ENCODE results near the gene MTMR11. TPM values are rescaled to one million over a fixed set of nuclear protein-coding genes. Genes with fewer than 3 reads are reported as not detected.

Gene MTMR11
- total and polyA plus RNA-seq, 2 of the 13 experiments (the other 11 are each of a cell fraction or from before 2014, with no cell fraction given): 0.49 to 2.8 TPM

DNA sequence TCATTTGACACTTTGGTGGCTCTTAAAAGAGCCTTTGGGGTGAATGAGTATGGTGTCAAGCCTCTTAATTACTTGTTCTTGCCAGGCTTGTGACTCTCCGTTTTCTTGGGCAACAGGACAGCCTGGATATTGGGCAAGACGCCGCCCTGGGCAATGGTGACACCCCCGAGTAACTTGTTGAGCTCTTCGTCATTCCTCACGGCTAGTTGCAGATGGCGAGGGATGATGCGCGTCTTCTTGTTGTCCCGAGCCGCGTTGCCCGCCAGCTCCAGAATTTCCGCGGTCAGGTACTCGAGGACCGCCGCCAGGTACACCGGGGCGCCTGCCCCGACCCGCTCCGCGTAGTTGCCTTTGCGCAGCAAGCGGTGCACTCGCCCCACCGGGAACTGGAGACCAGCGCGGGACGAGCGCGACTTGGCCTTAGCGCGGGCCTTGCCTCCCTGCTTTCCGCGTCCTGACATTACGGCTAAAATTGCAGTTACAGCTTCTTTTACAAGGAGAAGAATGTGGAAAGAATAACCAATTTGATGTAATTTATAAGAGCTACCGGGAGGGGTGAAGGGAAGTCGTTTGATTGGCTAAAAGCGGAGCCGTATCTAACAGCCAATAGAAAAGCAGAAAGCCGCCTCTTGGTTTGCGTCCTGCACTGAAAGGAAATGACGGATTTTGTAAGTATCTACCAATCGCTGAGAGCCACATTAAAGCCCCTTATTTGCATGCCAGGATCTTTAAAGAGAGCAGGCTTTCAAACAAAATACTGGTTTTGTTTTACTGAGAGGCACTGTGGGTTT lies 49.0 kb downstream of the MTMR11 start (continued):
- TF ChIP-seq, protein P1, sequence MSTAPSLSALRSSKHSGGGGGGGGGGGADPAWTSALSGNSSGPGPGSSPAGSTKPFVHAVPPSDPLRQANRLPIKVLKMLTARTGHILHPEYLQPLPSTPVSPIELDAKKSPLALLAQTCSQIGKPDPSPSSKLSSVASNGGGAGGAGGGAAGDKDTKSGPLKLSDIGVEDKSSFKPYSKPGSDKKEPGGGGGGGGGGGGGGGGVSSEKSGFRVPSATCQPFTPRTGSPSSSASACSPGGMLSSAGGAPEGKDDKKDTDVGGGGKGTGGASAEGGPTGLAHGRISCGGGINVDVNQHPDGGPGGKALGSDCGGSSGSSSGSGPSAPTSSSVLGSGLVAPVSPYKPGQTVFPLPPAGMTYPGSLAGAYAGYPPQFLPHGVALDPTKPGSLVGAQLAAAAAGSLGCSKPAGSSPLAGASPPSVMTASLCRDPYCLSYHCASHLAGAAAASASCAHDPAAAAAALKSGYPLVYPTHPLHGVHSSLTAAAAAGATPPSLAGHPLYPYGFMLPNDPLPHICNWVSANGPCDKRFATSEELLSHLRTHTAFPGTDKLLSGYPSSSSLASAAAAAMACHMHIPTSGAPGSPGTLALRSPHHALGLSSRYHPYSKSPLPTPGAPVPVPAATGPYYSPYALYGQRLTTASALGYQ (CRISPR knock-in tag; IDR thresholded peaks at IDR 0.05): no peak; the same call in 1 of the 2 replicates
- TF ChIP-seq NCOA2 (CRISPR knock-in tag; IDR thresholded peaks at IDR 0.05) (no peak), KDM5B (CRISPR knock-in tag; IDR thresholded peaks at IDR 0.05; ENCODE audit: borderline replicate concordance) (0 out of 2 replicates have a peak, but pooled peaks have one; percentile 29), NR1H2 (CRISPR knock-in tag; IDR thresholded peaks at IDR 0.05; ENCODE audit: borderline replicate concordance, low read depth) (peak; percentile 53; the same call in 1 of the 2 replicates), FOXO1 (CRISPR knock-in tag; IDR thresholded peaks at IDR 0.05) (0 out of 2 replicates have a peak, but pooled peaks have one; percentile 39), ZNF512B (CRISPR knock-in tag; IDR thresholded peaks at IDR 0.05; ENCODE audit: borderline replicate concordance) (0 out of 2 replicates have a peak, but pooled peaks have one; percentile 16), ZC3H13 (CRISPR knock-in tag; IDR thresholded peaks at IDR 0.05) (no peak; the same call in 1 of the 2 replicates), ZEB1 (IDR thresholded peaks at IDR 0.05; ENCODE audit: insufficient replicate concordance, low read depth) (peak; percentile 39), SMC3 (IDR thresholded peaks at IDR 0.05; ENCODE audit: low read length) (no peak), ZSCAN5A (CRISPR knock-in tag; IDR thresholded peaks at IDR 0.05; ENCODE audit: borderline replicate concordance) (0 out of 2 replicates have a peak, but pooled peaks have one; percentile 58), ZFP1 (CRISPR knock-in tag; IDR thresholded peaks at IDR 0.05) (no peak)
- TF ChIP-seq, protein P2, sequence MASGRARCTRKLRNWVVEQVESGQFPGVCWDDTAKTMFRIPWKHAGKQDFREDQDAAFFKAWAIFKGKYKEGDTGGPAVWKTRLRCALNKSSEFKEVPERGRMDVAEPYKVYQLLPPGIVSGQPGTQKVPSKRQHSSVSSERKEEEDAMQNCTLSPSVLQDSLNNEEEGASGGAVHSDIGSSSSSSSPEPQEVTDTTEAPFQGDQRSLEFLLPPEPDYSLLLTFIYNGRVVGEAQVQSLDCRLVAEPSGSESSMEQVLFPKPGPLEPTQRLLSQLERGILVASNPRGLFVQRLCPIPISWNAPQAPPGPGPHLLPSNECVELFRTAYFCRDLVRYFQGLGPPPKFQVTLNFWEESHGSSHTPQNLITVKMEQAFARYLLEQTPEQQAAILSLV (CRISPR knock-in tag; IDR thresholded peaks at IDR 0.05; ENCODE audit: borderline replicate concordance): 0 out of 2 replicates have a peak, but pooled peaks have one; percentile 33
- TF ChIP-seq, protein P3, sequence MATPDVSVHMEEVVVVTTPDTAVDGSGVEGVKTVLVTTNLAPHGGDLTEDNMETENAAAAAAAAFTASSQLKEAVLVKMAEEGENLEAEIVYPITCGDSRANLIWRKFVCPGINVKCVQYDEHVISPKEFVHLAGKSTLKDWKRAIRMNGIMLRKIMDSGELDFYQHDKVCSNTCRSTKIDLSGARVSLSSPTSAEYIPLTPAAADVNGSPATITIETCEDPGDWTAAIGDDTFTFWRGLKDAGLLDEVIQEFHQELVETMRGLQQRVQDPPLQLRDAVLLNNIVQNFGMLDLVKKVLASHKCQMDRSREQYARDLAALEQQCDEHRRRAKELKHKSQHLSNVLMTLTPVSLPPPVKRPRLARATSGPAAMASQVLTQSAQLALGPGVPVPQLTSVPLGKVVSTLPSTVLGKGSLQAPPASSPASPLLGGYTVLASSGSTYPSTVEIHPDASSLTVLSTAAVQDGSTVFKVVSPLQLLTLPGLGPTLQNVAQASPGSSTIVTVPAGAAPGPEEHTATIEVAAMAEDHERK (CRISPR knock-in tag; IDR thresholded peaks at IDR 0.05; ENCODE audit: low read depth): no peak
- TF ChIP-seq, protein P4, sequence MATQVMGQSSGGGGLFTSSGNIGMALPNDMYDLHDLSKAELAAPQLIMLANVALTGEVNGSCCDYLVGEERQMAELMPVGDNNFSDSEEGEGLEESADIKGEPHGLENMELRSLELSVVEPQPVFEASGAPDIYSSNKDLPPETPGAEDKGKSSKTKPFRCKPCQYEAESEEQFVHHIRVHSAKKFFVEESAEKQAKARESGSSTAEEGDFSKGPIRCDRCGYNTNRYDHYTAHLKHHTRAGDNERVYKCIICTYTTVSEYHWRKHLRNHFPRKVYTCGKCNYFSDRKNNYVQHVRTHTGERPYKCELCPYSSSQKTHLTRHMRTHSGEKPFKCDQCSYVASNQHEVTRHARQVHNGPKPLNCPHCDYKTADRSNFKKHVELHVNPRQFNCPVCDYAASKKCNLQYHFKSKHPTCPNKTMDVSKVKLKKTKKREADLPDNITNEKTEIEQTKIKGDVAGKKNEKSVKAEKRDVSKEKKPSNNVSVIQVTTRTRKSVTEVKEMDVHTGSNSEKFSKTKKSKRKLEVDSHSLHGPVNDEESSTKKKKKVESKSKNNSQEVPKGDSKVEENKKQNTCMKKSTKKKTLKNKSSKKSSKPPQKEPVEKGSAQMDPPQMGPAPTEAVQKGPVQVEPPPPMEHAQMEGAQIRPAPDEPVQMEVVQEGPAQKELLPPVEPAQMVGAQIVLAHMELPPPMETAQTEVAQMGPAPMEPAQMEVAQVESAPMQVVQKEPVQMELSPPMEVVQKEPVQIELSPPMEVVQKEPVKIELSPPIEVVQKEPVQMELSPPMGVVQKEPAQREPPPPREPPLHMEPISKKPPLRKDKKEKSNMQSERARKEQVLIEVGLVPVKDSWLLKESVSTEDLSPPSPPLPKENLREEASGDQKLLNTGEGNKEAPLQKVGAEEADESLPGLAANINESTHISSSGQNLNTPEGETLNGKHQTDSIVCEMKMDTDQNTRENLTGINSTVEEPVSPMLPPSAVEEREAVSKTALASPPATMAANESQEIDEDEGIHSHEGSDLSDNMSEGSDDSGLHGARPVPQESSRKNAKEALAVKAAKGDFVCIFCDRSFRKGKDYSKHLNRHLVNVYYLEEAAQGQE (IDR thresholded peaks at IDR 0.05; ENCODE audit: borderline replicate concordance in 1 of 2, low read depth in 1 of 2, low read length in 2 of 2): 0 out of 4 replicates have a peak, but pooled peaks of 1 of the 2 experiments have one; percentile 10
